GM18909 (cell line): ENCODE measurements around the gene SLC35E1.
"Not testable (repeated sequence)": the region's sequence is repeated elsewhere in the genome, so short reads cannot be mapped to it uniquely, and the experiment has no call there.

Experiments
- ATAC-seq: cut with Tn5 transposase; IDR thresholded peaks from one replicate; pipeline ENCODE4 v1.9.1; 2021; ENCODE audit warnings: mild to moderate bottlenecking; ENCODE audit not compliant: unreplicated experiment, poor library complexity

Gene SLC35E1

DNA sequence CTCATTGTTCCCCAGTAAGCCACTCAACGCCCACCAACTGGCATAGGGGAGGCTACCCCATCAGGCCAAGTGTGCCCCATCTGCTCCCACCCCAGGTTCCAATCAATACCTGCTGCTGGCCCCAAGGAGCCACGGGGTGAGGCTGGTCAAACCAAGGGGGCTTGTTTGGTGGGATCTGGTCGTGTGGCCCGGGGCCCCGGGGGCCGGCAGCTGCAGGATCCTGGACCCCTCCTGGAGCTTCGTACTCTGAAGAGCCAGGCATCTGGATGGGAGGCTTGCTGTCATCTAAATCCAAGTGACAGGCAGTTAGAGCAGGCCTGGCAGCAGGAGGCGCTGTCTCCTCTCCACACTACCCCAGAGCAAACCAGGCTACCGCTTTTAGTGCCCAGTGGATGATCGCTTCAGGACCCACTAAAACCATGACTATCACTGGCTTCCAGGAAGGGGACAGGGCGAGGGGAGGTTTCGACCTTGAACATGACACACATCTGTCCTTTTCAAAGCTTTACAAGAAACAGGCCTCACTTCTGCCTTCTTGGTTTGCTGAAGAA lies 44.2 kb downstream of the SLC35E1 start:
- ATAC-seq = no peak

DNA sequence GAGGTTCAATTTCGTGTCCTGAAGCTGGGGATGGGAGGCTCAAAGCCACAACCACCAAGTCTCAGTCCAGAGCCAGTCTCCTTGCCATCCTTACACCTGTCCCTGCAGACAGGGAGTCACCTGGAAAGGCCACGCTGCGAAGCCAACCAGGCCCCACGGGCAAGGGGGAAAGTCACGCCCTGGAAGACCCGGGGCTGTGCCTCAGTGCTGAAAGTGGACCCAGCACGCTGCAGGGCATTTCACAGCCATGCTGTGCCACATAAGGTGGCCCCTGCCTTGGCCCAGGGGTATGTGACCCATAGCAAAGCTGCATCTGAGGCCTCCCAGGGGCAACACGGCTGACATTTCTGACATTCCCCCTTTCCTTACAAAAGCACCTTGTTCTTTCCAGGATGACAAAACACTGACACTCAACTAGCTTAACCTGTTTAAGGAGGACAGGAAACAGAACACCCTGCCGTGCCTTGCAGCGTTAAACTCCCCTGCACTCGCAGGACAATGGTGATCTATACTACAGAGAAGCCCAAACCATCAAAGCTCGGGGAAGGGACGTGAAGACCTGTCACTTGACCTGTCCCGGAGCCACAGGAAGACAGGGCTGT lies 44.8 kb downstream of the SLC35E1 start:
- ATAC-seq = no peak

DNA sequence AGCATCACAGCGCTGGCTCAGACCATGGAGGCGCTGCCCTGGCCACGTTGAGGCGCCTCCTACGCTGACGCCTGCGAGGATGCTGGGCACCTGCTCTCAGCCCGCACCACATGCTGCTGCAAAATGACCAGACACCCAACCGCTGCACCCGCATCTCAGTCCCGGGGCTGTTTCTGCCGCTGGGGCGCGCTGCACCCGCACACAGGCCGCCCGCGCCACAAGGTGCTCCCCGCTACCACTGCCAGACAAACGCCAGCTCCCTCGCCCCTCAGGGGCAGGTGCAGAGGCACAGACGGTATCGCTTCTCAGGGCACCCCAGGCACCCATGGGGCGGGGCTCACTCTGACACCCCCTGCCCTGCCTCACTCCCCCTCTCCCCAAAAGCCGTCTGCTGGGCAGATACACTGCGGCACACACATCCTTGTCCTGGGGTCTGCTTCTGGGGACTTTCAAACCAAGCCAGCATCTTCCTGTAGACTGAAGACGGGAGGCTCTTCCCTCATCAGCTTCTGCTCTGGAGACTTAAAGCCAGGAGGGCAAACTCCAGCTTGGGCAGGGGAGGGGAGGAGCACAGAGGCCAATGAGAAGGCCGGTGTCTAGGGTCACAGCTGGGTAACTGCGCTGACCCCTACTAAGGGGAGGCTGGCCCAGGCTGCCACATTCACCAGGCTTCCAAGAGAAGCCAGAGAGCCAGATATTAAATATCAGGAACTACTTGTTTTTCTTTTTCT lies 46.3 kb downstream of the SLC35E1 start:
- ATAC-seq = no peak

DNA sequence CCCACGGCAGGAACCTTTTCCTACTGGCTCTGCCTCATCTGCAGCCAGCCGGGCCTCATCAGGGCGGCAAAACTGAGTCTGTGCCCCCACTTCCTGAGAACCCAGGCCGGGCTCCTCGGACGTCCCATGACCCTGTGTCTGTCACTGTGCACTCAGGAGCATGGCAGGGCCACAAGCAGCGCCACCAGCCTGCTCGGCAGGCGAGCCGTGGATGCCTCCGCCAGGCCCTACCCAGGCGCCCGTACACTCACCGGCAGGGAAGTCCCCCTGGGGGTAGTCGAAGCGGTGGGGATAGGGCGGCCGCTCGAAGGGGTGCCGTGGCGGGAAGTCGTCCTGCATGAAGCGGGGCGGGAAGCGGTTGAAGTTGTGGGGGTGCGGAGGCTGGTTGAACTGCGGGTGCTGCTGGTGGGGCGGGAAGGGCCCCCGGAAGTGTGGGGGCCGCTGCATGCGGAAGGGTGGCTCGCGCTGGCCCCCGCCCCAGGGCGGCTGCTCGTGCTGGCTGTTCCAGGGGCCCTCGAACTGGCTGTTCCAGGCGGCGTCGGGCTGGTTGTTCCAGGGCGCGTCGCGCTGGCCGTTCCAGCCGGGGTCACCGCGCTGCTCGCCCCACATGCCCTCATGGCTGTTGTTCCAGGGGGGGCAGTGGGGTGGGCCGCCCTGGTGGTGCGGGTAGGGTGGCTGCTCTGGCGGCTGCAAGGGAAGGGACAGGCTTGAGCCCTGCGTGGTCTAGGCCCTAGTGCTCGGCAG lies 47.1 kb downstream of the SLC35E1 start:
- no peak for ATAC-seq

DNA sequence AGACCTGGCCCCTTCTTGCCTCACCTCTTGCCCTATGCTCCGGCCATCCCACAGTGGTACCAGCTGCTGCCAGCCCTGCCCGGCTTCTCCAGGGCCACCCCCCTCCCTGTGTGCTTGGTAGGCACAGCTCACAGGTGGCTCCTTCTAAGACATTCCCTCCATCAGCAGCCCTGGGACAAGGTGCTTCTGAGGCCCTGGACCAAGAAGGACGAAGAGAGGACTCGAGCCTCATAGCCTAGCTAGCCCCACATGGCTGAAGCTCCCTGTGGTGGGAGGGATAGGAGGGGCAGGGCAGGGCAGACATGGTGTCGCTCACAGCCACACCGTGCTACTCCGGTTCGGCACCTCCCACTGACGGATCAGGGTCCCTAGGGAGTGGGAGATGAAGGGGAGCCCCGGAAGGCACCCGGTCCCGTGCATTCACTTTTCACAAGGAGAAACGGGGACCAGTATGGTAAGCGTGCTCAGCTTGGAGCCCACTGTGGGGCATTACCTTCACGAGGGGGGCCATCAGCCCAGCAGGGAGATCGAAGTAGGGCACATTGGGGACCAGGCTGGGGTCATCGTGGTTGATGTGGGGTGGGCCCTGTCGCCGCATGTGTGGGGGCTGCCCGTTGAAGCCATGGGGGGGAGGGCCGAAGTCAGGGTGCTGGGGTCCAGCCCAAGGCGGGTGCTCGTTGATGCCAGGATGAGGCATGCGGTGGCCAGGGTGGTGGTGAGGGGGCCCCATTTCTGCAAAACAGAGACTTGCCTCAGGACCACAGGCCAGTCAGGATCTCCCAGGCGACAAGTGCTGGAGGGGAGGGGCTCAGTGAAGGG lies 49.4 kb downstream of the SLC35E1 start:
- no peak for ATAC-seq

DNA sequence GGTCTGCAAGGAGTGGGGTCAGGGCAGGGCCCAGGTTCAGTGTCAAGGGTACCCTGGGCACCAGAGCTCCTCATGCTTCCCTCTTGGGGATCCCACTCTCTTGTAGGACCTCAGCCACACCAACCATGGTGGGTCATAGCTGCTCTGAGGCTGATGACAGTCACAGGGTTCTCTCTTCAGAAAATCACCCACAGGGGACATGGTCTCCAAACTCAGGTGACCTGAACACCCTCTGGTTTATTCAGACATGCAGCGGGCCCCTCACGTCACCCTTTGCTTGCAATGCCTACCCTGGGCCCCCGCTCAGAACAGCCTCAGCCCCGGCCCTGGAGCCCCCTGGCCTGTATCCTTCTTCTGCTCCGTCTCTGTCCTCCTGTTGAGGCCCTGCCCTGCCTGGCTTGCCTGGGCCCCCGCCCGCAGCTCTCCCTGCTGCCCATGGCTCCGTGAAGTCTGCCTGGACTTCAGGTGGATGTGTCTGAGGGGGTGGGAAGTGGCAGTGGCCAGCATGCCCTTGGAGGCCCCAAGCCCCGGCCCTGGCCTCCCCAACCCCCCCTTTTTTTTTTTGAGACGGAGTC lies 50.4 kb downstream of the SLC35E1 start:
- ATAC-seq = no peak

DNA sequence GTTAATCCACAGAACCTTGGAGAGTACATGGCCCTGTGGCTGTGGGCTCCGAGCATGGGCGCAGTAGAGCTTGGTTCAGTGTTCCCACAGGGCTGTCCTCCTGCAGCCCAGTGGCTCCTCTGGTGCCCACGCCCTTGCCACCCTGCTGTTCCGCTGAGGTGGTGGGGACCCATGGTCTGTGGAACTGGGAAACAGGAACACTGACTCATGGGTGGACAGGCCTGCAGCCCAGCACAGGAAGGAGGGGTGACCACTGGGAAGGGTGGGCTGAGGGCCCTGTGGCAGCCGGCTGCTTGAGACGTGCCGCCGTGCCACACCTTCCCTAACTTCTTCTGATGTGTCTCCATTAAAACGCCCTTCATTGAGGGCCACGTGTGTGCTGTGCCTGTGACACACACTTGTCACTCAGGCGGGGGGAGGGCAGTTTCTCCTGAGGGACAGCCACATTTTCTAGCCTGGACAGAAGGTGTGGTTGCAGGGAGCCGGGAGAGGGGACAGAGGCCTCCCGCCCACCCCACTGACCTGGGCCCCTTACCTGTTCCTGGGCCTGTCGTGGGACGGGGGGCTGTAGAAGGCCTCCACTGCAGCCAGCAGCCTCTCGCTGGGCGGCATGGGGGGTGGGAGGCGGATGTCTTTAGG lies 51.1 kb downstream of the SLC35E1 start:
- no peak for ATAC-seq

DNA sequence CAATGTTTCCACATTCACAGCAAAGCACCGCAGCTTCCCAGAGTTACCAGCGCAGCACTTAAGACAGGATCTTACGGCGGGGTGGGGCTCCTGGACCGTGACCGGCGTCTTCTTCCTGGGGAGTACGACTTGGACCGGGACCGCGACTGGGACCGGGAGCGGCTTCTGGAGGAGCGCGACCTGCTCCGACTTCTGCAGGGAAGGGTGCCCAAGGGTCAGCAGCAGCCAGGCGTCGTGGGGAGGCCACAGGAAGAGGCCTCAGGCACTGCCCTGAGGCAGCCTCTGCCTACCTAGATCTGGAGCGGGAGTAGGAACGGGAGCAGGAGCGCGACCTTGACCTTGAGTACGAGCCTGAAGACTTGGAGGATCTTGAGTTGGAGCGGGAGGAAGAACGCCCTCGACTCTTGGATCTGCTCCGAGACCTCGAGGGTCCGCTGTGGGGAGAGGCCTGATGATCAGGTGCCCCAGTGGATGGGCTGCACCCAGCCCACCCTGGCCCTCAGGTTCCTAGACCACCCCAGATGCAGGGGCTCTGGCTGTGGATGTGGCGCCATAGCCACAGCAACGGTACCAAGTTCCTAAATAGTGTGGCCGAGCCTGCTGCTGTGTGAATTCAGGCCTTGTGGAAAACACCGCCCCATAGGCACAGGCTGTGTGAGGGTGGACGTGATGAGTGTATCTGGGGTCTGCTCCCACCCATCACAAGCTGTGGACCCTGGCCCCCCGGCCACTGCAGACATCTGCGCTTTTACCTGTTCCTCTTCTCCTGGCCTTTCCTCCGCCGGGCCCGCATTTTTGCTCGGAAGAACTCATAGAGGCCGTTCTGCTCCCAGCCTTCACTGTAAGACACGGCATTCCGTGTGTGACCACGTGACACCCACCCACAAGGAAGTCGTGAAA lies 51.9 kb downstream of the SLC35E1 start:
- ATAC-seq = no peak

DNA sequence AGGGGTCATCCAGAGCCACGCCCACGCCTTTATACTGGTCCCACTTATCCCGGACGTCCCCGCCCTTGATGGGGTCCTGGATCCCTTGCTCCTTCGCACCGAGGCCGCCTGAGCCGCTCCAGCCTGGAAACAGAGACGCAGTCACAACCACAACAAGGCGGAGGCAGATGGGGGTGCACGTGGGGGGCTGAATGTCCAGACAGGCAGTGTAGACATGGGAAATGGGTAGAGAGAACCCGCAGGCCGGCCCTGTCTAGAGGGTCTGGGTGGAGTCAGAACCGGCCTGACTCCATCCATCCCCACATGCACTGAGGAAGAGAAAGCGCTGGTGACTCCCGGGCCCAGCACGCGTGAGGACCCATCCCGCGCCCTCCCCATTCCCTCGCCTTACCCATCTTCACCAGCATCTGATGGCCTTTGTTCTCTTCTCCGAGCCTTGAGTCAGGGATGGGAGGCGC lies 53.0 kb downstream of the SLC35E1 start:
- no peak for ATAC-seq

DNA sequence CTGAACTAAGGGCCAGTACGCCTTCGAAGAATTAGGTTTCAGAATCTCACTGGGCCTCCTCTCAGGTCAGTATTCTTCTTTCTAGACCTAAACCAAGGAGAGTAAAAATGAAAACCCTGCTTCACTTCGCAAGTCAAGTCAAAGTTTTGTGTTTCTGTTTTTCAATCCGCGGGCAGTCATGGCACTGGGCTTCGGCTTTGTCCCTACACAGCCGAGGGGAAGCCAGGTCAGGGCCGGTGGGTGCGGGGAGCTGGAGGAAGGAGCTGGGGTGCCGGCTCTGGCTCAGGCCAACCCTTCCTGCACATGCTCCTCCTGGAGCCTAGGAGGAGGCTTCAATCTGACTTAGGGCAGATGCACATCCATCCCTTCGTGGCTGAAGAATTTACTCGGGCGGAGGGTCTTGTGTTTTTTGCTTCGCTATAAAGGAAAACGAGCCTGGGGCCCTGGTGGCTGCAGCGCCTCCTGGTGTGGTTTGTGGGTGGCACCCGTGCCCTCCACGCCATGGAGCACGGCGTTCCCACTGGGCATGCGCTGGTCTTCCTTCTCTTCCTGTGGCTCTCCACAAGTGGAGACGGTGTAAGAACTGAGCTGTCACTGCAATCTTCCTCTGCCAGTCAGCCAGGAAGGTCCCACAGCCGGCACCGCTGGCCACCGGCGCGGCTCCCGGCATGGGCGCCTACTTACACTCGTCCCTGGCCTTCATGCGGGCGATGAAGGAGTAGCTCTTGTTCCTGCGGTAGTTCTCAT lies 53.6 kb downstream of the SLC35E1 start:
- ATAC-seq = no peak

DNA sequence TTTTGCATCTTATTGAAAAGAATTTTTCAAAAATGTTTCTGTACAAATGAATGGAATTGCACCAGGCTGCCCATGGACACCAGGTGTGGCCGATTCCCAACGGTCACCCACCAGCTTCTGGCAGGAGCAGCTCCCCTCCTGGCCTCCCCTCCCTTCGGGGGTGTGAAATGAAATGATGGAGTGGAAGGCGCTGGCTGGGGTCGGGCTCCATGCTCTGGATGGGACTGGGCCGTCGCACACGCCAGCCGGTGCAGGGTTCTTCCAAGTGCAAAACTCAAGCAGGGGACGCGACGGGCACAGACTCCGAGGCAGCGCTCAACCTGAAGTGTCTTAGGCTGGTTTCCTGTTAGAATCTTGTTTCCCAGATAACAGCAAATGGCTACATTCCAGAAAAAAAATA lies 54.2 kb downstream of the SLC35E1 start:
- ATAC-seq = no peak

DNA sequence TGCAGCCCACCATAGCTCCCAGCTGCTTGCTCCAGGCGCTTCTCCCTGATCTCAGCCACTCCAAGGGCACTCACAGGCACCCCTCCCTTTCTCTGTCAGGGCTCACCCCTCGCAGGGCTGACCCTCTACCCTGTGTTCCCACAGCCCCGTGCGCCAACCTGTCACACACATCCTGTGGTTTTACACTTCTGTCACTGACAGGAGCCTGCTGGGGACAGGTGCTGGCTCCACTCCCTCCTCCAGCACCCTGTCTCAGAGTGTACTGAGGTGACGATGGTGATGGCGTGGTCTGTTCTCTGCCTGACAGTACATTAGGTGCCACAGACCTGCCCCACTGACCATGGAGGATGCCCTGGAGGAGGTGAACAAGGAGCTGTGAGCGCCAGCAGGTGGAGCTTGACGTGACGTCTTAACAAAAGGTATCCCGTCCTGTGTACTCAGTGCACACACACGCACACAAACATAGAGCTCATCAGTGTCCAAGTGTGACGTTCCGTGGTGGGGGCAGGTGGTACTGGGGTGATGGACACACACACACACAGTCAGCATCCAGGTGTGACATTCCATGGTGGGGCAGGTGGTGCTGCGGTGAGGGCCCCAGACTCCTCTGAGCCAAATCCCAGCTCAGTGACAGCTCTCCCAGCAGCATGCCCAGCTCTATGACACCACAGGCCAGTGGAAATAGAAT lies 55.1 kb downstream of the SLC35E1 start:
- no peak for ATAC-seq

DNA sequence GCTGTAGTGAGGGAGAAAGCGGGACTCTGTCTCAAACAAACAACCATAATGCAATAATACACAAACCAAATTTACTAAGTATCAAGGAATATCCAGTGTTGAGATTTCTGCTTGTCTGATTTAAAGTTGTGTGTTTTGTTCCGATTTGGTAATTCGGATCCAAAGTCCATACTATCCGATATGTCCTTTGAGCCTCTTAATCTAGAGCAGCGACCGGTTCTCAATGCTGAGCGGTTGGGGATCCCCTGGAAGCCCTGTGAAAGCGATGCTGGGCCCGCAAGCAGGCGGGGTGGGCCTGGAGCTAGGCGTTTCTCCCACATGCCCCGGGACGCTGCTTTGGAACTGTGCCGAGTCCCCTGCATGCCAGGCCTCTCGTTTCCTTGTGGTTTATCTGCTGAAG lies 55.8 kb downstream of the SLC35E1 start:
- no peak for ATAC-seq

DNA sequence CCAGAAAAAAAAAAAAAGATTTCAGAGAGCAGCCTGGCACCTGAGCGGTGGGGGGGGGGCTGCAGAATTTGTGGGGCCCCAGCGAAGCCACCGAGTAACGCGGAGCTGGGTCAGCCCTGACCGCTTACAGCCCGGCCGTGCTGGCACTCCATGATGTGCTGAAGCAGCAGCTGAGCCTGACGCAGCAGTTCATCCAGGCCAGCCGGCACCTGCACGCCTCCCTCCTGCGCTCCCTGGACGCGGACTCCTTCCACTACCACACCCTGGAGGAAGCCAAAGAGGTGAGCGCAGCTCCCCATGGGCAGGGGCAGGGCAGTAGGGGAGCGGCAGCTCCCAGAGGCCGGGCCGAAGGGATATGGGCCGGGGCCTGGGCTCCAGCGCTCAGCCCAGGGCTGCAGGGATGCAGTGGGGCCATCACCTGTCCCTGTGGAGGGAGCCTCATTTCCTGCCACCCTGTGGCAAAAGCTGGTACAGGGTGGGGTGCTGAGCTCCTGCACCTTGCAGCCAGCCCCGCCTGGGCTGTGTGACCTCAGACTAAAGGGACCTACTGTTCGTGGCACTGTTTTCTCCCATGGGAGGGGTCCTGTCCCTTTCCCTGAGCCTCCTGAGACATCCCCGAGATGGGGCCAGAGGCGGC lies 57.7 kb downstream of the SLC35E1 start:
- ATAC-seq = no peak

DNA sequence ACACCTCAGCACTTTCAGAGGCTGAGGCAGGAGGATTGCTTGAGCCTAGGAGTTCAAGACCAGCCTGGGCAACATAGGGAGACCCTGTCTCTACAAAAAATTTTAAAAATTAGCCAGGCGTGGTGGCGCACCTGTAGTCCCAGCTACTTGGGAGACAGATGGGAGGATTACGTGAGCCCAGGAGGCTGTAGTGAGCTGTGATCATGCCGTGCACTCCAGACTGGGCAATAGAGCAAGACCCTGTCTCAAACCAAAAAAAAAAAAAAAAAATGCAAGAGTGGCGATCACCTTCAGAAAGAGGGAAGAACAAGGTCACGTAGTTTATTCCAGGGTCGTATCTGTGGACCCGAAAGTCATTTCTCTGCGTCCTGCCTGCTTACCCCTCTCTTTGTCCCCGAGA lies 59.6 kb downstream of the SLC35E1 start:
- ATAC-seq = not testable (repeated sequence)

DNA sequence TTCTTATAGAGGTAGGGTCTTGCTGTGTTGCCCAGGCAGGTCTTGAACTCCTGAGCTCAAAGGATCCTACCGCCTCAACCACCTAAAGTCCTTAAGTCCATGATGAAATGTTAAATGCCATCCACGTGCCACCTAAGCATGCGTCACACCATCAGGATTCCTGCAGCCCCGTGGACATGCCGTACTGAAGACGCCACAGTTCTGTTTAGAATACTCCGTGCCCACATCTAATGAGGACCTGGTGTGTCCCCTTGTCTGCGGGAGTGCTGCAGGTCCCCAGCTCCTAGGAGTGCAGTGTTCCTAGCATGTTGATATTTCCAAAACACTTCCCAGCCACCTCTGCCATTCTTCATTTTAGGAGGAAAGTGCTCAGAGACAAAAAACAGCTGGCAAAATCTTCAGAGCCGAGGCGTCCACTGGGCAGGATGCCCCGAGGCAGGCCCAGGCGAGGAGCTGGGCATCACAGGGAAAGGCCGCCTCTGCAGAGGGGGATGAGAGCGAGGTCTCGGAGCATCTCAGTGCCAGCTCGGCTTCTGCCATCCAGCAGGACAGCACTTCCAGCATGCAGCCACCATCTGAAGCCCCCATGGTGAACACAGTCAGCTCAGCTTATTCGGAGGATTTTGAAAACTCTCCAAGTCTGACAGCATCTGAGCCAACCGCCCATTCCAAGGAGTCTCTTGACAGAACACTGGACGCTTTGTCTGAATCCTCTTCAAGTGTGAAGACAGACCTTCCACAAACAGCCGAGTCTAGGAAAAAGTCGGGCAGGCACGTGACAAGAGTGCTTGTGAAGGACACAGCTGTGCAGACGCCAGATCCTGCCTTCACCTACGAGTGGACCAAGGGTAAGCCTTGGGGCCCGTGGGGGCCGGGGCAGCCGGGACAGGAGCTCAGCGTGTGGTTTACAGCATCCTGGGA lies 62.8 kb downstream of the SLC35E1 start:
- no peak for ATAC-seq
